Heart left ventricle (tissue), 16 donors: ENCODE measurements around the gene CRYBB1. TPM values are rescaled to one million over a fixed set of nuclear protein-coding genes. Genes with fewer than 3 reads are reported as not detected.

Experiments used
- ATAC-seq, 4 donors: fragments of 200-7000 bp; cut with Tn5 transposase; one replicate each; pipeline ENCODE4 v1.9.1; 2020 to 2022; ENCODE audit warnings: moderate library complexity in 4 of 4, mild to moderate bottlenecking in 3 of 4, moderate number of reproducible peaks in 1 of 4
- DNase-seq, 5 donors: peaks; one replicate each; pipeline ENCODE4 v3.0.0-alpha.2; 2020
- H3K27ac ChIP-seq, 12 donors: fragments of 200-600 bp; sonication (generic) in 4 of 12; one replicate each; pipeline versions ENCODE4 v1.5.0 to v1.8.0; 2016 to 2022; ENCODE audit warnings: mild to moderate bottlenecking in 2 of 12
- H3K27me3 ChIP-seq, 9 donors: fragments of 200-600 bp; sonication (generic) in 2 of 9; one replicate each; pipeline versions ENCODE4 v1.5.1 to v1.8.0; 2016 to 2022; ENCODE audit warnings: mild to moderate bottlenecking in 3 of 9
- H3K36me3 ChIP-seq, 9 donors: fragments of 200-600 bp; sonication (generic) in 2 of 9; one replicate each; pipeline versions ENCODE4 v1.5.0 to v1.8.0; 2018 to 2022; ENCODE audit warnings: mild to moderate bottlenecking in 2 of 9
- H3K4me1 ChIP-seq, 12 donors: fragments of 200-600 bp; sonication (generic) in 4 of 12; one replicate each; pipeline versions ENCODE4 v1.5.0 to v1.8.0; 2016 to 2022; ENCODE audit warnings: mild to moderate bottlenecking in 3 of 12
- H3K4me3 ChIP-seq, 12 donors: fragments of 200-600 bp; sonication (generic) in 4 of 12; one replicate each; pipeline versions ENCODE4 v1.5.0 to v1.8.0; 2017 to 2022; ENCODE audit warnings: mild to moderate bottlenecking in 9 of 12, moderate library complexity in 4 of 12
- H3K9me3 ChIP-seq, 12 donors: fragments of 200-600 bp; sonication (generic) in 4 of 12; one replicate each; pipeline versions ENCODE4 v1.5.0 to v1.8.0; 2016 to 2022; ENCODE audit warnings: mild to moderate bottlenecking in 1 of 12
- CTCF ChIP-seq, 12 donors: fragments of 200-600 bp; sonication (generic) in 4 of 12; IDR thresholded peaks; one replicate each; pipeline versions ENCODE4 v1.5.0 to v1.8.0; 2018 to 2022; ENCODE audit warnings: antibody characterized with exemption in 12 of 12, mild to moderate bottlenecking in 5 of 12
- POLR2A ChIP-seq, 2 donors: fragments of 450-650 bp; IDR thresholded peaks; one replicate each; pipeline ENCODE4 v1.6.1; 2017; ENCODE audit warnings: antibody characterized with exemption in 2 of 2, mild to moderate bottlenecking in 2 of 2, moderate library complexity in 2 of 2
- WGBS, 4 donors: extraction: QIAGEN DNeasy Blood & Tissue Kit in 2 of 4; methylation state at CpG; one replicate each; pipeline versions ENCODE4 v1.1.5 to v1.1.7; 2013 to 2018; 5-methylcytosine and 5-hydroxymethylcytosine counted together
- intact Hi-C, 10 donors: fragments of 100-400 bp; cut with DNase I; formaldehyde crosslinking; loops; one replicate each; pipeline versions ENCODE4 v1.11.1 to v1.14.2; 2022
- polyA plus RNA-seq, 2 donors: library from polyadenylated mRNA; stranded (reverse); fragments of 200-250 nt; gene quantifications; one replicate each; pipeline ENCODE4 v1.2.3, GENCODE V29; 2013
- total RNA-seq, 9 donors: library from RNA; depleted of rRNA in 2 of 9; stranded (reverse); fragments of >200 nt in 2 of 9; fragmentation: NEBNext Ultra II Directional in 3 of 9; extraction: Animal tissue kit (Norgen Biotek cat#: 25700) in 3 of 9; gene quantifications; one replicate each; pipeline versions ENCODE4 v1.1.0 to v1.2.4, GENCODE V29; 2016 to 2023
- donor health status: ischemic (EF 13 %, LVEDD 7.1; RV severe dilation, severe dysfunction).
- donor health status: healthy with polysubstance abuse.
- donor health status: DM: no; HTN: yes; CAD: no.
- donor health status: DM: no; HTN: no; CAD: no.
- donor health status: ischemic (EF 25% LVEDD 6.9; RV normal size, moderate dysfunction).
- donor health status: ischemic (EF 25% LVEDD 5.7; RV mildly dilated, moderate dysfunction).
- donor health status: healthy.
- donor health status: DM: yes; HTN: yes; CAD: no.
- donor health status: ischemic (EF 35%, LVEDD 5.7; RV mildly dilated, moderate dysfunction).
- donor health status: nonischemic (EF 11% LVEDD 7.7; RV severe dilation, severe dysfunction).
- donor health status: DM: yes; HTN: yes; CAD: no.
- donor health status: PGD.
- donor health status: ischemic (EF 29% LVEDD 5.4; RV normal size, mild dysfunction).
- donor health status: nonischemic (EF 23%, LVEDD 6.1; RV moderate dilation, normal function).

Gene CRYBB1
- total and polyA plus RNA-seq, 11 donors: 0.19 to 3.2 (median 0.42) TPM; not detected in 3

GRCh38 chr22:26663374-26663923, 45.6 kb upstream of the CRYBB1 start:
- ATAC-seq: no peak
- Histone ChIP-seq H3K36me3 (no peaks in the 10 kb centered on the region), H3K4me3 (no peak overlapping the region), H3K27ac (no peak overlapping the region), H3K27me3 (peaks cover 4 to 49% (median 17%) of the 10 kb centered on the region in 9 donors), H3K4me1 (peaks cover 0 to 16% (median 7%) of the 10 kb centered on the region in 12 donors), H3K9me3 (no peaks in the 10 kb centered on the region)
- no peak for TF ChIP-seq POLR2A (IDR thresholded peaks at IDR 0.05)
- TF ChIP-seq CTCF (IDR thresholded peaks at IDR 0.05): no peak
- 76 to 84% (median 80%) methylated on average over 7 to 9 of the region's 9 CpGs for WGBS, 4 donors
- DNase-seq: no peak
- intact Hi-C loops: loop anchor here in 2 of 10 donors (10.0 kb wide), 2 partner anchors 269 to 299 kb away; no protein-coding TSS in a partner anchor

GRCh38 chr22:26662160-26662559, 44.3 kb upstream of the CRYBB1 start:
- H3K9me3 ChIP-seq: no peaks in the 10 kb centered on the region
- no peaks in the 10 kb centered on the region for H3K36me3 ChIP-seq
- H3K27ac ChIP-seq: no peak overlapping the region
- peaks cover 17 to 62% (median 29%) of the 10 kb centered on the region in 9 donors for H3K27me3 ChIP-seq
- DNase-seq (no peak), ATAC-seq (no peak)
- intact Hi-C loops: loop anchor here in 2 of 10 donors (10.0 kb wide), 2 partner anchors 267 to 297 kb away; no protein-coding TSS in a partner anchor
- no peak for TF ChIP-seq POLR2A (IDR thresholded peaks at IDR 0.05)
- WGBS, 4 donors: 86 to 96% (median 93%) methylated on average over 2 of the region's 2 CpGs
- peaks cover 3 to 28% (median 18%) of the 10 kb centered on the region in 12 donors for H3K4me1 ChIP-seq
- no peak overlapping the region for H3K4me3 ChIP-seq

GRCh38 chr22:26660961-26661578, 43.2 kb upstream of the CRYBB1 start:
- Histone ChIP-seq H3K27me3 (peaks cover 20 to 70% (median 36%) of the 10 kb centered on the region in 9 donors), H3K4me3 (no peak overlapping the region), H3K36me3 (no peaks in the 10 kb centered on the region), H3K9me3 (no peaks in the 10 kb centered on the region), H3K27ac (no peak overlapping the region), H3K4me1 (peaks cover 3 to 32% (median 21%) of the 10 kb centered on the region in 12 donors)
- 77 to 80% (median 78%) methylated on average over 7 of the region's 7 CpGs for WGBS, 4 donors
- ATAC-seq (no peak), DNase-seq (no peak)
- TF ChIP-seq POLR2A (IDR thresholded peaks at IDR 0.05) (no peak), CTCF (IDR thresholded peaks at IDR 0.05) (no peak)
- intact Hi-C loops: loop anchor here in 2 of 10 donors (10.0 kb wide), 2 partner anchors 266 to 296 kb away; no protein-coding TSS in a partner anchor

GRCh38 chr22:26660356-26660755, 42.5 kb upstream of the CRYBB1 start:
- 73 to 84% (median 79%) methylated on average over 6 of the region's 6 CpGs for WGBS, 4 donors
- TF ChIP-seq CTCF (IDR thresholded peaks at IDR 0.05) (no peak), POLR2A (IDR thresholded peaks at IDR 0.05) (no peak)
- DNase-seq (no peak), ATAC-seq (no peak)
- Histone ChIP-seq H3K9me3 (no peaks in the 10 kb centered on the region), H3K27me3 (peaks cover 20 to 73% (median 36%) of the 10 kb centered on the region in 9 donors), H3K27ac (no peak overlapping the region), H3K36me3 (no peaks in the 10 kb centered on the region), H3K4me1 (peaks cover 3 to 32% (median 21%) of the 10 kb centered on the region in 12 donors), H3K4me3 (no peak overlapping the region)
- intact Hi-C loops: loop anchor here in 2 of 10 donors (10.0 kb wide), 2 partner anchors 266 to 296 kb away; no protein-coding TSS in a partner anchor
